ENCODE data around the gene LRRFIP2. TPM values are rescaled to one million over a fixed set of nuclear protein-coding genes. Genes with fewer than 3 reads are reported as not detected.

The LRRFIP2 gene
- total and polyA plus RNA-seq, 2 donors from 2014 or later: 26.1 to 61.4 TPM

GRCh38 chr3:37094636-37095035 is 79.7 kb downstream of the LRRFIP2 start:
- Histone ChIP-seq H3K9me3 (ENCODE audit: control insufficient read depth in 2 of 3, insufficient read depth in 1 of 3, low read length in 3 of 3) (no peaks in the 10 kb centered on the region), H3K4me3 (ENCODE audit: low read length in 3 of 3) (no peak overlapping the region), H3K36me3 (ENCODE audit: control insufficient read depth in 2 of 3, insufficient read depth in 3 of 3, low read length in 3 of 3) (peaks cover 0 to 10% (median 6%) of the 10 kb centered on the region in 3 donors), H3K9ac (ENCODE audit: low read length in 3 of 3) (no peak overlapping the region), H3K27ac (ENCODE audit: low read depth in 2 of 2, low read length in 2 of 2) (no peak overlapping the region), H3K27me3 (ENCODE audit: control insufficient read depth, insufficient read depth, low read length) (no peaks in the 10 kb centered on the region), H3K4me1 (ENCODE audit: control insufficient read depth in 2 of 3, insufficient read depth in 2 of 3, low read depth in 1 of 3, low read length in 3 of 3) (no peaks in the 10 kb centered on the region)
- DNase-seq (no peak), FAIRE-seq (no peak)
- TF ChIP-seq CTCF (IDR thresholded peaks at IDR 0.05; ENCODE audit: borderline replicate concordance, extremely low read depth, insufficient read depth): no peak
- intact Hi-C loops (cut with DNase I): no loop called here

GRCh38 chr3:37093481-37093880 is 80.9 kb downstream of the LRRFIP2 start:
- FAIRE-seq (no peak), DNase-seq (no peak)
- TF ChIP-seq CTCF (IDR thresholded peaks at IDR 0.05; ENCODE audit: borderline replicate concordance, extremely low read depth, insufficient read depth): no peak
- no peak overlapping the region for H3K27ac ChIP-seq (ENCODE audit: low read depth in 2 of 2, low read length in 2 of 2)
- intact Hi-C loops (cut with DNase I): no loop called here
- no peaks in the 10 kb centered on the region for H3K9me3 ChIP-seq (ENCODE audit: control insufficient read depth in 2 of 3, insufficient read depth in 1 of 3, low read length in 3 of 3)
- peaks cover 0 to 10% (median 6%) of the 10 kb centered on the region in 3 donors for H3K36me3 ChIP-seq (ENCODE audit: control insufficient read depth in 2 of 3, insufficient read depth in 3 of 3, low read length in 3 of 3)
- H3K4me1 ChIP-seq (ENCODE audit: control insufficient read depth in 2 of 3, insufficient read depth in 2 of 3, low read depth in 1 of 3, low read length in 3 of 3): no peaks in the 10 kb centered on the region
- H3K9ac ChIP-seq (ENCODE audit: low read length in 3 of 3): no peak overlapping the region
- no peak overlapping the region for H3K4me3 ChIP-seq (ENCODE audit: low read length in 3 of 3)
- no peaks in the 10 kb centered on the region for H3K27me3 ChIP-seq (ENCODE audit: control insufficient read depth, insufficient read depth, low read length)

- no peak overlapping the region for H3K9ac ChIP-seq (ENCODE audit: low read length in 3 of 3)
- no peaks in the 10 kb centered on the region for H3K27me3 ChIP-seq (ENCODE audit: control insufficient read depth, insufficient read depth, low read length)
- H3K36me3 ChIP-seq (ENCODE audit: control insufficient read depth in 2 of 3, insufficient read depth in 3 of 3, low read length in 3 of 3): peaks cover 0 to 12% (median 10%) of the 10 kb centered on the region in 3 donors
- DNase-seq: no peak
- TF ChIP-seq CTCF (IDR thresholded peaks at IDR 0.05; ENCODE audit: borderline replicate concordance, extremely low read depth, insufficient read depth): no peak
- H3K9me3 ChIP-seq (ENCODE audit: control insufficient read depth in 2 of 3, insufficient read depth in 1 of 3, low read length in 3 of 3): no peaks in the 10 kb centered on the region
- H3K4me1 ChIP-seq (ENCODE audit: control insufficient read depth in 2 of 3, insufficient read depth in 2 of 3, low read depth in 1 of 3, low read length in 3 of 3): no peaks in the 10 kb centered on the region
- no peak overlapping the region for H3K4me3 ChIP-seq (ENCODE audit: low read length in 3 of 3)
- intact Hi-C loops (cut with DNase I): no loop called here
- no peak for FAIRE-seq
- H3K27ac ChIP-seq (ENCODE audit: low read depth in 2 of 2, low read length in 2 of 2): no peak overlapping the region
Observed at GRCh38 chr3:37092484-37092883, 81.9 kb downstream of the LRRFIP2 start.

- no peak overlapping the region for H3K9ac ChIP-seq (ENCODE audit: low read length in 3 of 3)
- peaks cover 0 to 10% (median 8%) of the 10 kb centered on the region in 3 donors for H3K36me3 ChIP-seq (ENCODE audit: control insufficient read depth in 2 of 3, insufficient read depth in 3 of 3, low read length in 3 of 3)
- H3K4me1 ChIP-seq (ENCODE audit: control insufficient read depth in 2 of 3, insufficient read depth in 2 of 3, low read depth in 1 of 3, low read length in 3 of 3): no peaks in the 10 kb centered on the region
- DNase-seq (no peak), FAIRE-seq (no peak)
- H3K9me3 ChIP-seq (ENCODE audit: control insufficient read depth in 2 of 3, insufficient read depth in 1 of 3, low read length in 3 of 3): no peaks in the 10 kb centered on the region
- no peak for TF ChIP-seq CTCF (IDR thresholded peaks at IDR 0.05; ENCODE audit: borderline replicate concordance, extremely low read depth, insufficient read depth)
- intact Hi-C loops (cut with DNase I): no loop called here
- H3K27me3 ChIP-seq (ENCODE audit: control insufficient read depth, insufficient read depth, low read length): no peaks in the 10 kb centered on the region
- no peak overlapping the region for H3K27ac ChIP-seq (ENCODE audit: low read depth in 2 of 2, low read length in 2 of 2)
- no peak overlapping the region for H3K4me3 ChIP-seq (ENCODE audit: low read length in 3 of 3)
Observed at GRCh38 chr3:37087870-37088269, 86.5 kb downstream of the LRRFIP2 start.
